Pulmonary artery endothelial cell (primary cell): ENCODE results near the gene DIPK1A. TPM values are rescaled to one million over a fixed set of nuclear protein-coding genes. Genes with fewer than 3 reads are reported as not detected.
A peak's percentile ranks its signal among the peaks of the same experiment; 100 is the strongest.

Experiments
- DNase-seq: peaks from one replicate; pipeline ENCODE4 v3.0.0-alpha.2; 2011; ENCODE audit warnings: low read depth, low spot score
- total RNA-seq: library from RNA; depleted of rRNA; stranded (reverse); fragments of >200 nt; gene quantifications from 2 replicates; pipeline ENCODE4 v1.2.3, GENCODE V29; 2014

DIPK1A gene
- total RNA-seq, 1 donor from 2014 or later = 0.33 TPM

DNA sequence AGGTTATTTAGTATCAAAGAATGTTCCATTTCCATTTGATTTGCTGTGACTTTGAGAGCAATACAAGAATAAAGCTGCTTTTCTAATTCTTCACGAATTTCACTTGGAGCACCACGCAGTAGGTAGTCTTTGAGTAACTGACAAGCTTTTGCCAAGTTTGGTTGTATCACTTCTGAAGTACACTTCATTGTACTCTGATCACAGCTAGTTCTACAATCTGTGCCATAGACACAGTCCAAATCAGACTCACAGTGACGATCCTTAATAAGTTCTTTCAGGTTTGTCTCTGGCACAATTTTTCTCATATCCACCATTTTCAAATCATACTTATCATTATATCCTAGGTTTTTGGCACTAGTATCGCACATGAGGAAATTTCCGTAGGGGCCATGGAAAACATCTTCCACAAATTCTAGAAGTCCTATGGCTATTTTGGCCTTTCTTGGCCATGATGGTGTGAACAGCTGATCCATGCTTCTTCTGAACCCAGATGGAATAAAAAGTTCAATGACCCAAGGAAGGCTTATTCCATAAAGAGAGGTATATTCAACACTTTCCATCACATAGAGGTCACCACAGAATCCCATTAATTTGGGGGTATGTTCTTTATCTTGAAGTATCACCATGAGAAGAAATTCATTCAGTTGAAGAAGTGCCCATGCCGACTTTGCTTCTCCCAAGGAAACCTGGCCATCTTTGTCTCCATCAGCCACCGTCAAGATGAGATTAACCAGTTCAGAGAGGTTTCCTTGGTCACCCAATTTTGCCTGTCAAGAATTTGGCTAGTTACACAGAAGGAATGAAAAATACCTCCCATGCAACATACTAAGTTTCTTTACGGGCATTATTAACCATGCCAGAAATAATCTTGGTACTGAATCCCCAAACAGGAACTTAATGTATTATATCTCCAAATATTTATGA lies 117.6 kb downstream of the DIPK1A start:
- DNase-seq = no peak

DNA sequence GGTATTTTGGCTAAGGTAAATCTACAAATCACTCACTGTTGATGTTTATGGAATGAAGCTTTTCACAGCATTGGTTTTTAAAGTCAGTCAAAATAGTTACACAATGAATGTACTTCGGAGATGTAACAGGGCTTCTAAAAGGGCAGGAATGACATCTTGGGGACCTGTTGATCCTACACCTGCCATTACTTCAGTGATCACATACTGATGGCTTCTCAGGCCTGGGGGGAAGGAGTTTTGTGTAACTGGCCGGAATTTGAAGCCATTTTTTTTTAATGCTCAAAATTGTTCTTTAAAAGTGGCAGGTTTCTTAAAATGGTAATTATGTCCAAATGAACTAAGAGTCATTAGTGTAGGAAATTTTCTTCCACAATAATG lies 118.2 kb downstream of the DIPK1A start:
- no peak for DNase-seq

DNA sequence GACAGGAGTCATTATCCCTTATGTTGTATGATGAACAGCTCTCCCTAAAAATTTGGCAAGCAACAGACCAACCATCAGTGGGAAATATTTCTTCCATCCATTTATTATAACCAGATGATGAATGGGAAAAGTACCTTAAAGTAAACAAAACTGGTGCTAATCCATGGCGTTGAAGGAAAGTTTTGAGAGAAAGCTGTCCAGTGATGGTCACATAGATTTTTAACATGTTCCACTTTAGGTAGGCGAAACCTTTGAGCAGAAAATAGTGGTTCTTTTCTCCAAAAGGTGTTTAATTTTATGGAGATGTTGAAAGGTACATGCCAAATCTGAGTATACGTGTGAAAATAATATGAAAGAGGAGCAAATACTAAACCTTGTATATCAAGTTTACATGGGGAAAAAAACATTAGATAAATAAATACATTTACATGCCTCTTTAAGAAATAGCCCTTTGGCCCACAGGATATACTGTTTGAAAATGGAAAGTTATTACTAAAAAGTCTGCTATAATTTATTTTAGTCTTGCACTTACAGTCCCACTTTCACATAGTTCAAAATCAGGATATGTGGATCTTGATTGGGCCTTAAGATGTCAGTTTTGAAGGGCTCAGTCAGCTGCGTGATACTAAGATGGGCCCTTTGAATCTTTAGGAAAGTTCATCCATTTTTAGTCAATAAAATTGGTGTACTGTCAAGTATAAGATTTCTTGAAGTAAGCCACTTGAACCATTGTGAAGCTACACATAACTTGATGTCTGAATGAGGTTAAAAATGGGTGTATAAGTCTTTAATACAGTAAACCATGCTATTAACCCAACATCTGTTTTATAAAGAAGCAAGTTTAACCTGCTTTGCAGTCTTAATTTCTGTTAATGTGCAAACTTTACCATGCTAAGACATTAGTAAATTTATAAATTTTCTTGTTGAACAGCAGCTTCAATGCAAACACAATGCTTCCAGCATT lies 118.9 kb downstream of the DIPK1A start:
- DNase-seq = no peak

DNA sequence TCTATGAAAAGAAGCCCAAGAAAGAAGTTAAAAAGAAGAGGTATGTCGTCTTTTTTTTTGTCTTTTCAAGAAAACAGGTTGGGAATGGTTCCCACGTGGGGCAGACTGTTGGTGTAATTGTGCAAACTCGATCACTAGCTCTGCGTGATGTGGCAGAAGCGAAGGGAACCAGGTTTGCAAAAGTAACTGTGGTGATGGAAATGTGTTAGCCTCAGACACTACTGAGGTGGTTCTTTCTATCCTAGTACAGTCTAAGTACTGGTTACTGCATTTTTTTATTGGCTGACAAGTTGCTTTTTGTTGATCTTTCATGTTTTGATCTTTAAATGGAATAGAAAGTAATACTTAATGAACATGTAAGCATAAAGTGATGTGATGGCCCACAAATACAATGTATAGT lies 120.7 kb downstream of the DIPK1A start:
- no peak for DNase-seq

DNA sequence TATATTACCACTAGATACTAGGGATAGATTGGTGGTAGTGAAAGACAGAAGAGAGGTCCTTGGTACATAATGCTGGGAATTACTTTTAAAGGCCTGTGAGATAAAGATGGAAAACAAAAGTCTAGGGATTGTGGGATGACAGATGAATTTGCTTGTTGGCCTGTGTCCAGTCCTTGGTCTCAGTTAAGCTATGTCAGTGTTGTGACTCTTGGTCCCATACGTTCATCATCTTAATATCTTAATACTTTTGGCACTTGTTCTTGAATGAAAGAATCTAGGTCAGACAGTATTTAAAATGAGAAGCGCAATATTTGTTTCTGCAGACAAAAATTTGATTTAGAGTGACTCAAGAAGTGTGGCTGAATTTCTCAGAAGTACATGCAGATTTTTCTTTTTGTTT lies 121.8 kb downstream of the DIPK1A start:
- no peak for DNase-seq

DNA sequence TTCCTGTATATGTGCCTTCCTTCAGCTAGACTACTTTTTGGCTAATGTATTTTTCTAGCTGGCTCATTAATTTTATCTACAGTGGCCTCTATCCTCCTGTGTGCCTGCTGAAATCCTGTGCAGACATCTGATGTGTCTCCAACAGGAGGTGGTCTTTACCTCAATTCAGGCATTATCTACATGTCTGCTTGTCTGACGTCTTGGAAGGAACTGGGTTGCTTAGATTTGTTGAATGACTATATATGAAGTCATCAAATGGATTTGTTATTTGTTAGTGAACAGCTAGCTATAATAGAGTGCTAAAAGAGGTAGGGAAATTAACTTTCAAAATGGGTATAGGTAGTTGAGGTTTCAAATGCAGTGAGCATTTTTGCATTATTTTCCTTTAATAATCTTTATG lies 122.7 kb downstream of the DIPK1A start:
- DNase-seq = no peak

DNA sequence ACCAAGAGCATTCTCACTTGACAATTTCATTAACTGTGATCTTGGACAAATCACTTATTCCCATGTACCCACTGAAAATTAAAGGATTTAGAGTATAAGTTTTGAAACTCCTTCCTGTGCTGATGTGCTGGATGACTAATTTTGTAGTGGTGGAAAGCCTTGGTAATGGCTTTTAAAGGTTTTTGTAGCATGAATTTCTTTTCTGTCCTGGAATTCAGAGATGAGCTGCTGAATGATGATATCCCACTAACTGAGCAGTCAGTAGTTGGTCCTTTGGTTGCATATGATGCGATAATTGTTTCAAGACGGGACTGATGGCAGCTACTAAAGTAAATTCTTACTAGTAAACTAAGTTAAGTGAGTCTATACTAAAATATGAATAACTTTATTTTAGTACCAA lies 124.2 kb downstream of the DIPK1A start:
- no peak for DNase-seq

DNA sequence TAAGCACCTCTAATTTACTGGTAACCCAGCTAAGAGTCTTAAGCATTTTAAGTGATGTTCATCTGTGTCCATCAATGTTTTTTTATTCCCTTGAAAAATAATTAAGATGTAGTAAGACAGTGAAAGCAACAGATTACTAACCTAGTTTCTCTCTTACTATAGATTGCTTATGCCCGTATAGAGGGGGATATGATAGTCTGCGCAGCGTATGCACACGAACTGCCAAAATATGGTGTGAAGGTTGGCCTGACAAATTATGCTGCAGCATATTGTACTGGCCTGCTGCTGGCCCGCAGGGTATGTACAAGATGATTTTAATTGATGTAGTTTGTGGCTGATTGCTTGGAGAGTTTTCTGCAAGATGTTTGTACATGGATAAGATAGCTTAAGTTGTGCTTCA lies 126.6 kb downstream of the DIPK1A start:
- no peak for DNase-seq

DNA sequence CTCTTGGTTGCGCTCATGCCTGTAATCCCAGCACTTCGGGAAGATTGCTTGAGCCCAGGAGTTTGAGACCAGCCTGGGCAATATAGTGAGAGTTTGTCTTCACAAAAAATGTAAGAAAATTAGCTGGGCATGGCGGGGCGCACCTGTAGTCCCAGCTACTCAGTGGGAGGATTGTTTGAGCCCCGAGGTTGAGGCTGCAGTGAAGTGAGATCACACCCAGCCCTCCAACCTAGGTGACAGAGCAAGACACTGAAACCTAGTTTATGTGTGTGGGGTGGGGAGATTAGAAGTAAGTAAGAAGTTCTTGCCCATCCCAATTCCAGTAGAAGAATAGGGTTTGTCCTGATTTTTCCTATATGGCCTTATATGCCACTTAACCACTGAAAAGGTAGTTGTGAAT lies 127.4 kb downstream of the DIPK1A start:
- DNase-seq = no peak

DNA sequence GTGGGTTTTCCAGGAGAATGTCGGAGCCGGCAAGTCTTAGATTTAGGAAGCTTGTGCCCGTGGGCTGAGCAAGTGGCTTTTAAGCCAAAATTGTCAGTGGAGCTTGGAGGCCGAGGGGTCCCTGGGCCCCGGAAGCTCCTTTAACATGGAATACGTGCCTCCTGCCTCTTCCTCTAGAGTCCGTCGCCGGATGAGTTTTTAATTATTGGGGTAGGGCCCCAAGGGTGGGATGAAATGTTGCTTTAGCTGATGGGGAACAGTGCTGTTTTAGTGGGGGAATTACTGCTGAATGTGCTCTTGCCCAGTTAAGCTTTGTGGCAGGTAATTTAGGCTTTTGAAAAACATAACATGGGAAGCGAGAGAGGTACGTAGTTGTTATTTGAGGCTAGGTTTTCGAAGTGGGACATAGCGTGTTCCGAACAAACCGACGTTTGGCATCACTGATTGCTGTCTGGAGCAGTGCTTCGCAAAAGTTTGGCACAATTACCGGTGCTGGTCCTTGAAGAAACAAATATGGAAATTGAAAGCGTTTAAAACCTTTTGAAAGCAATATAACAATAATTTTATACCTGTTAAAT lies 128.6 kb downstream of the DIPK1A start:
- DNase-seq = no peak

DNA sequence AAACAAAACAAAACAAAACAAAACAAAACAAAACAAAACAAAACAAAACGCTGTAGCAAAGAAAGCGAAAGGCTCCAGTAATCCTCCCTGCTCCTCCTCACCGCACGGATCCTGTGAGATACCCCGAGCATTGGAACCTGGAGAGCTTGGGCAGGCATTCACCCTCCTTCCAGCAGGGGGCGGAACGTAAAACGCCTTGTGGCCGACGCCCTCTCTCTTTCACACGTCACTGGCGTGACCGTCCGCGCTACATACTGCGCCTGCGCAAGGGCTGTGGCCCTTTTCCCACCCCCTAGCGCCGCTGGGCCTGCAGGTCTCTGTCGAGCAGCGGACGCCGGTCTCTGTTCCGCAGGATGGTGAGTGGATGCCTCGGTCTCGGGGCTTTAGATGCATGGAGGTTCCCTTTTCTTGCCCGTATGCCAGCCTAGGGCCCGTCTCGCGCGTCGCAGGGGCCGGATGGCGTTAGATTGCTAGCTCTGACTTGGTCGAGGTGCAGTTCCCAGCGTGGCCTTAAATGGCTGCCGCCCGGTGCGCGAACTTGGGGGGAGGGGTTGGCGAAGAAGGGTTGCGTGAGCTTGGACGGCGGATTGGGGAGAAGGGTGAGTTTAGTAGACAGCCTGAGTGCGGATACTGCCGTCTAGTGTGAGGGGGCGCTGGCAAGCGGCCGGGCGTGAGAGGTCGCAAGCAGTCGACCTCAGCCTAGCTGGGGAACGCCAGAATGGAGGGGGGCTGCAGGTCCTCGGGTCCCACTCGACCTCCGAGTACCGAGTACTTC lies 129.3 kb downstream of the DIPK1A start, which contains the start of gene RPL5:
RPL5 (plus strand) TSS at position 279 of the 775 bp plus-strand sequence; CDS start at position 354, 75 bp downstream.
- DNase-seq = peak; percentile 89

DNA sequence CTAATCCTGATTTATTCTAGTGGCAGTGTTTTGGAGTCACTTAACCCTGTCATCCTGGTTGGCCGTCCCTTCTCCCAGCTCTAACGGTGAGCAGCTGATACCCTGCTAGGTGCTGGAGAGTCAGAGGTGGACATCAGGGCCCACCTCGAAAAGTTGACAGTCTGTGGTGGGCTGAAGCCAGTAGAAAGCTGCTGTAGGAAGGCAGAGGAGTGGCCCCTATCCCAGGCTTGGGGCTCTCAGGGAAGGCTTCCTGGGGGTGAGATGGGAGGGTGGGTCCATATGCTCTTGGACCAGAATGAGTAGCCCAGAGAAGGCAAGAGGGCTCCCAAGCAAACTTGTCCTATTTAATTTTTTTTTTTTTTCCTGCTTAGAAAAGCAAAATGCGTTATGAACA lies 129.9 kb downstream of the DIPK1A start:
- no peak for DNase-seq

DNA sequence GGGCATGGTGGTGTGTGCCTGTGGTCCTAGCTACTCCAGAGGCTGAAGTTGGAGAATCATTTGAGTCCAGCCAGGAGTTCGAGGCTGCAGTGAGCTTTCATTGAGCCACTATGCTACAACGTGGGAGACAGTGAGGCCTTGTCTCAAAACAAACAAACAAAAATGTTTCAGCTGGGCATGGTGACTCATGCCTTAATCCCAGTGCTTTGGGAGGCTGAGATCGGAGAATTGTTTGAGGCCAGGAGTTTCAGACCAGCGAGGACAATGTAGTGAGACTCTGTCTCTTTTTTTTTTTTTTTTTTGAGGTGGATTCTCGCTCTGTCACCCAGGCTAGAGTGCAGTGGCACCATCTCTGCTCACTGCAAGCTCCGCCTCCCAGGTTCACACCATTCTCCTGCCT lies 134.5 kb downstream of the DIPK1A start:
- DNase-seq = no peak

DNA sequence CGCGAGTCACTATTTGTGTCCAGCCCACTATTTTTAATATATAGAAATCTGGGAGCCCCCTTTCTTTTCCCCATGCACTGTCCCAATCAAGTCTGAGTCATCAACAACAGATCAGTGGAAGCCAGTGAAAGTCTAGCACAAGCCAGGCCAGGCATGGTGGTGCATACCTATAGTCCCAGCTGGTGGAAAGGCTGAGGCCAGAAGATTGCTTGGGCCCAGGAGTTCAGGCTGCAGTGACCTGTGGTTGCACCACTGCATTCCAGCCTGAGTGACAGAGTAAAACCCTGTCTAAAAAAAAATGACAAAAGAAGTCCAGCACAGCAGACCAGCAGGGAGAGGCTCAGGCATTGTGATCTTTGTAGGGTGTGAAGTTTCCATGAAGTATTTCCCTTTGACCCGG lies 138.4 kb downstream of the DIPK1A start:
- DNase-seq = no peak

DNA sequence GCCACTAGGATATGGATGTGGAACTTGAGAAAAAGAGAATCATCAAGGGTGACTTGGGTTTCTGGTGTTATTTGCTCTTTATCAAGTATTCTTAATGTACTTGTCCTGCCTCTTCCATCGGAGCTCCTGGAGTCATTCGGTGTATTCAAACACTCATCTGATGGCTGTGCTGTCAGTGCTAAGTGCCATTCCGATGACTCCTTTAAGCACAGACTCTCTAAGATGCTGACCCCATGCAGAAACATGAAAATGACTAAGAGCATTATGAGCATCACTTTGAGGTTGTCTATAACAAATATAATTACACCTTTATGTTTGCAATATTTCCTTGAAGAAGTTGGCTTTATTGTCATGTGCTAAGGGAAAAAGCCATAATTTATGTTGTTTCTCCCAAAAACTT lies 140.7 kb downstream of the DIPK1A start:
- no peak for DNase-seq

DNA sequence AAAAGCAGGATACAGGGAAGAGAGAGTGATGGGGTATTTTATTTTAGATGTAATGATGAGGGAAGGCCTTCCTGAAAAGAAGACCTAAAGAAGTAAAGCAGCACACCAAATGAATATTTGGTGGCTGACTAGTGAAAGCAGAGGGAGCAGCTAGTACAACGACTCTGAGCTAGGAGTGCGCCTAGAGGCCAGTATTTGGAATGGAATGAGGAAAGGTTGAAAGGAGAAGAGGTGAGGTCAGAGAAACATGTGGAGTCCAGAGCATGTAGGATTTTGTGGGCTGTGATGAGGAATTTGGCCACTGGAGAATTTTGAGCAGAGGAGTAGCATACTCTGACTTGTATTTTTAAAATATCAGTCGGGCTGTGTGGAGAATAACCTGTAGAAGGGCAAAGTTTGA lies 141.2 kb downstream of the DIPK1A start:
- DNase-seq = no peak

DNA sequence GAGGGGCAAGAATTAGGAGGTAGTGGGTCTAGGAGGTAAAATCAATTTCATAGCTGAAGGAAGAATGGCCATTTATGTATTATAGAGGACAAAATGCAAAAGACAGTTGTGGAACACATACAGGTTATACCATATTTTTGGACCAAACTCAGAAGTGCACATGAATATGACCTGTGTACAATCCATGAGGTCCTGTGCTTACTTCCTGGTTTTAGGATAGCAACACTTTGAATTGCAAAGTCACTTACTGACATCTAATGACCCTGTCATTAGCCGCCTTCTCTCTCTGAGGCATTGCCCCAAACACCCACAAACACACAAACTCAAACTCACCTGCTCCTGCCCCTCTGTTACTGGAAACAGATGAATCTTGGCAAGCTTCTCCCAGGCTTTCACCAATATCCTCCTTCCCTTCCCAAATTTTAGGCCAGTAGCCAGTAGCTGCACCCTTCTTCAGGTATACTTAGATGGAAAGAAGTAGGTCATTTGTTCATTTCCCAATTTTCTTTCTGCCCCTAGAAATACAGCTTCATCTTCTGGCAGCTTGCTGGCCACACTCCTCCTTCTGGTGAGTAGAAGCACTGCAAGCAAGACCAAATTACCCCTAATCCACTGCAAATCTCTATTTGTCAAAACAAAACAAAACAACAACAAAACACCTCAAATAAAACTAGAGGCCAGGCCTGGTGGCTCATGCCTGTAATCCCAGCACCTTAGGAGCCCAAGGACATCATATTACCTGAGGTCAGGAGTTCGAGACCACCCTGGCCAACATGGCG lies 143.1 kb downstream of the DIPK1A start:
- no peak for DNase-seq

DNA sequence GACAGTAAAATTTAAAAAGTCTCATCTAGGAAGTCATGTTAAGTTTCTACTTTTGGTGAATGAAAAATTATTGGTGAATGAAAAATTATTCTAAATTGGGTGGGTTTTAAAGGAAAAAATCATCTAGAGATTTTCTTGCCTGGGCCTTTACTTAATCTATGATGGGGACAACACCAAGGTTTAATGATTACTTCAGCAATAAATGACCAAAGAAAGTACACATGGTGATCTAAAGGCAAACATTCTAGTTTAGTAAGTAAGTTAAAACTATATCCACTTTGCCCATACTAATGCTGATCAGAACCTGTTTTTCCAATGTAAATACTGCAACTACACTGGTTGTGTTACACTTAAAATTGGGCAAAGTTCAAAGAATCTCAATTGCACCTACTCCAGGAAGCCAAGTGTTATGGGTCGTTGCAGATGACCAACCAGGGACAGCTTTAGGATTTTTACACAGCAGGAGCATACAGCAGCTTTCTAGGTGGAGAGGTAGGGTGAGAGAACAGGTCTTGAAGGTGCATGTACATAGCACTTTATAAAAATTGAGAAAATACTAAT lies 144.0 kb downstream of the DIPK1A start:
- no peak for DNase-seq

DNA sequence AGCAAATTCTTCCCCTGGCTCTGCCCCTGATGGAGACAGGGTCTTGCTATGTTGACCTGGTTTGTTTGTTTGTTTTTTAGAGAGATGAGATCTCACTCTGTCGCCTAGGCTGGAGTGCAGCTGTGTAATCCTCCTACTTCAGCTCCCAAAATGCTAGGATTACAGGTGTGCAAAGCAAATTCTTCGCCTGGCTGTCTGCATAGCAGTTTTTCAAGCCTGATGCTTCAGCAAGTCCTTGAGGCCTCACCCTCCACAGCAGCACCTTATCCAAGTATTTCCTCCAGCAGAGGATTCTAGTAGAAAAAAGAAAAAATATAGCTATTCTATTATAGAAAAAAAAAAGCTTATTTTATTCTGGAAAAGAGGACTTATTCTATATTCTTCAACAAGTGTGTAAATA lies 144.5 kb downstream of the DIPK1A start:
- DNase-seq = no peak

DNA sequence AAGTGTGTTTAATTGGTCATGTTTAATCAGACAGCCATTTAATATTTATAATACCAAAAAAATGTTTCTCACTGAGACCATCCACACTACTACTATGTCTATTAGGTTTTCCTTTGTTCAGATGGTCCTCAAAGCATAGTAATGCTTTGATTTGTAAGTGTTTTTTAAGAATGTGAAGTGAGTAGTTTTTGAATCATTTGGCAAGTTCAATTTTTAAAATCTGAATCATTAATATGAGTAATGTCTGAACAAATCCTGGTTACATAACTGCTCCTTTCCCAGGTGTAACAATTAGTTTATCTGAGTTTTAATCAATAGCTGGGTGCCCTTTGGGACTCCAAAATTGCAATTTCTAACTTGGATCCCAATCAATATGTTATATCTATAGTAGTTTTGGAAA lies 152.9 kb downstream of the DIPK1A start:
- no peak for DNase-seq
